ENCODE results near the gene CCDC47.
A peak's percentile ranks its signal among the peaks of the same experiment; 100 is the strongest.

CCDC47 gene

DNA sequence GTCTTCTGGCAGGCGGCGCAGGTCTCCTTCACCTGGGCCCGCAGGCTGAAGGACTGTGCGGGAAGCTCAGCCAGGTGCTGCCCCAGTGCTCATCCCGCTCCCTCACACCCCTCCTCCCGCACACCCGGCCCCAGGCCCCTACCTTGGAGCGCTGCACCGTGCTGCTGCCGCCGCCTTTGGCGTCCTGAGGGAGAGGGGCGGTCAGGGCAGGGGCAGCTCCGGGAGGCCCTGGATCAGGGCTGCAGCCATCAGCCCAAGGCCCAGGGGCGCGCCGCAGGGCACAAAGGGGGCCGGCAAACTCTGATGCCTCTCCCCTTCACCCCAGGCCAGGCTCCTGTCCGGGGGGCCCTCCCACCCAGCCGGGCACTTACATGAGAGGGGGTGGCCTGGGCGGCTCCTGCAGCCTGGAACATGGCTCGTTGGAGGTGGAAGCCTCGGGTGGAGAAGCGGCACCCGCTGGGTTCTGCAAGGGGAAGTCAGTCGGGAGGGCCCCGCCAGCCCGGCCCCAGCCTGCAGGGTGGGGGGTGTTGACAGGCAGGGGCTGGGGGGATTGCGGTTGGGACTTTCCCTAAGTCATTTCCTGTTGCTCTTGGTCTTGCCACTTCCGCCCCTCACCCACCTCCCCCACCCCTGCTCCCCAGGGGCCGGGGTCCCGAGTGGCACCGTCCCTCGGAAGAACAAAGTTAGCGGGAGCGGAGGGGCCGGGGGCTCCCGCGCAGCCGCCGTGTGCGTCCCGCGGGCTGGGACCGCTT, 74.3 kb downstream of the CCDC47 start:
- H3K4me3 Mint-ChIP-seq = peak overlapping the region; percentile 90 to 98
- peak; percentile 38 for ATAC-seq
- peaks cover 66% of the 10 kb centered on the region for H3K4me1 Mint-ChIP-seq
- peak overlapping the region; percentile 90 to 99 for H3K27ac Mint-ChIP-seq
- DNase-seq = peak; percentile 88 to 91
- H3K27me3 Mint-ChIP-seq = no peaks in the 10 kb centered on the region
- H3K9me3 Mint-ChIP-seq = no peaks in the 10 kb centered on the region

DNA sequence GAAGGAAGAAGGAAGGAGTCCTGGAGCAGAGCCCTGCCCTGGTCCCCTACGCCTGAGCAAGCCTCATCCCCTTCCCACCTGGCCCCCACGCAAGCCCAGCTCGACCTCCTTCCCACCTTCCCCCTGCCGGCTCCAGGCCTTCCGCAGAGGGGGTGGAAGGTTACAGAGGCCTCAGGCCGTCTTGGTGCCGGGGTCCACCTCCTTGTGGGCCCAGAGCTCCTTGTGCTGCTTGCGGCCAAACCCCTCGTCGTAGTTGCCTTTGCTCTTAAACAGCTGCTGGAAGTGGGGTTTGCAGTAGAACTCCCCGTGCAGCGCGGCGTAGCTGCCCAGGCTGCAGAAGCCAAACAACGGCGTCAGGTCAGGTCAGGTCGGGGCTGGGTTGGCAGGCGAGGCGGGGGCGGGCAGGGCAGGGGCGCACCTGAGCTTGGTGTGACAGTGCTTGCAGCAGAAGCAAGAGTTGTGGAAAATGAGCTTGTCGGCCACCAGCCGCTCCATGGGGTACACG, 75.0 kb downstream of the CCDC47 start:
- ATAC-seq = no peak
- H3K4me1 Mint-ChIP-seq = peaks cover 66% of the 10 kb centered on the region

DNA sequence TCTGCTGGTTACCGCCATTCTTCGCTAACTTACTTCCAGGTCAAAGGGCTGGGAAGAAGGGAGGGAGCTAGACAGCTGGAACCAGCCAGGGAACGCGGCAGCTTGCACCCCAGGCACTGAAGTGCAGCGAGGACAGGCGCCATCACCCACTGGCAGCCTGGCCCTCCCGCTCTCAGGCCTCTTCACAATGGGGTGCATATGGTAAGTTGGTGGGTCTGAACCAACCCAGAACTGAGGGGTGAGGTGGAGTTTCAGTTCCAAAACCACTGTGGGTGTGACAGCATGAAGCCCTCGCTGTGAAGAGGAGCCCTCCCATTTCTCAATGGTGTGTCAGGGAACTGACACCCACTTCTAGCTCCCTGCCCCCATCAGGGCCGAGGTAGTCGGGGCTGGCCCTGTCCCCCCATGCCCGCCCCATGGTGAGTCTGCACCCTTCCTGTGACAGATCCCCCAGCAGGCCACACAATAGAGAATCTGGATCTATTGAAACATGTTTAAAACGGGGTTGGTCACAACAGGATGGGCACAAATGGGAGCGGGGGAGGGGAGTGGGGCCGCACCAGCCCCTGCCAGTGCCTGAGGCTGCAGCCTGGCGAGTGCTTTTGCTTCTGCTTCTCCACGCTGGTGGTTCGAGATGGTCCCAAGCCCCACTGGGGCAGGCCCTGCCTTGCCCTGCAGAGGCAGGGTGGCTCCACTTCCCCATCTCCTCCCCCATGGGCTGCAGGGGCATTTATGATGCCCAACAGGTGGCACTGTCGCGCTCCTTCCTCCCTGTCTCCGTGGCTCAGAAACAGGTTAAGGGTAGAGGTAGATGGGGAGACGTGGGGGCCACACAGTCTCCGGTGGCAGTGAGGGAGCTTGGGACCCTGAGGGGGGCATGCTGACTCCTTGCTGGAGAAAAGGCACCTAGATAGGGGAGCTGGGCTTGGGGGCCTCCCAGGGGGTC, 75.8 kb downstream of the CCDC47 start:
- H3K27ac Mint-ChIP-seq = peak overlapping the region; percentile 89 to 99
- DNase-seq (peak; percentile 85 to 90), ATAC-seq (peak; percentile 55)
- H3K27me3 Mint-ChIP-seq = no peaks in the 10 kb centered on the region
- peaks cover 66% of the 10 kb centered on the region for H3K4me1 Mint-ChIP-seq
- H3K9me3 Mint-ChIP-seq = no peaks in the 10 kb centered on the region
- peak overlapping the region; percentile 90 to 98 for H3K4me3 Mint-ChIP-seq

More for the DNA sequence above, 75.0 kb downstream of the CCDC47 start:
- no peaks in the 10 kb centered on the region for H3K9me3 Mint-ChIP-seq
- no peaks in the 10 kb centered on the region for H3K27me3 Mint-ChIP-seq
- DNase-seq = peak; percentile 48 to 56
- peak overlapping the region; percentile 76 to 99 for H3K27ac Mint-ChIP-seq
- peak overlapping the region; percentile 90 to 98 for H3K4me3 Mint-ChIP-seq

DNA sequence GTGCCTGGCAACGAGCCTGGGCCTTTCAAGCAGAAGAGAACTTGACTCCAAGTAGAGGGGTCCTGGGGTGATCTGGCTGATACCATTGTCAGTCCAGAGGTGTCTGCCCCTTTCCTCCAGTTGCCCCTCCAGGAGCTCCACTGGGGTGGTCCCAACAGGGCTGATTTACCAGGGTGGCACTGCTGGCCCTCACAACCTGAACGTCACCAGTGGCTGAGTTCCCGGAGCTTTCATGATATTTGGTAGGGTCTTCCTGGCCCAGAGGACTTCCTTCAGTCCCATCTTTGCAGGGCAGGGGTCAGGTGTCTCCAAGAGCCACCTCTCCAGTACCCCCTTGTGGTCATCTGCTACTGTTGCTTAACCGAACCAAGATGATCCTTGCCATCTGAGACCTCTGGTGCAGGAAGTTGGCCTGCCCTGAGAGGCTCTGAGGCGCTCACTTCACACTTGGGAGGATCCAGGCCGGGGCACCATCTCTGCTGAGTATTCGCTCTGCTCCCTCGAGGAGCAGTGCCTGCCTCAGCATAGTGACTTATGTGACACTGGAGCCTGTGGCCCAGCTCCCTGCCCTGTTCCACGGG, 76.9 kb downstream of the CCDC47 start:
- Mint-ChIP-seq H3K4me3 (peak overlapping the region; percentile 90 to 98), H3K27ac (peak overlapping the region; percentile 89 to 99), H3K27me3 (no peaks in the 10 kb centered on the region), H3K9me3 (no peaks in the 10 kb centered on the region), H3K4me1 (peaks cover 62% of the 10 kb centered on the region)
- peak in 1 of 2 donors; percentile 60 for DNase-seq
- no peak for ATAC-seq

DNA sequence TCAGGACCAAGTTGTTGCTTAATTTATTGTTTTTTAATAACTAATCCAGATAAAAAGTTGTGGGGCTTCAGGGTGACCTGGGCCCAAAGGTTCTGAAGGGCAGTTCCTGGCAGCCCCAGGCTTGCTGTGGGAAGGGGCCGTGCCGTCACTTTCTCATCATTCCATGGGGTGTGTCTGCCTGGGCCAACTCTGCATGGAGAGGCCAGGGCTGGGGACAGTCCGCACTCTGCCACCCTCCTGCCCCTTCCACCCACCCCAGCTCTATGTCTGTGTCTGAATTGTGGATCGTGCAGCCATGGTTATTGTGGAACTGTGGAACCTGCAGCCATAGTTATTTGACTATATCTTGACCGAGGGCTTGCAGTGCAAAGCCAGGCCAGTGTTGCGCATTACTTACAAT, 77.5 kb downstream of the CCDC47 start:
- no peak for ATAC-seq
- Mint-ChIP-seq H3K4me1 (peaks cover 61% of the 10 kb centered on the region), H3K4me3 (peak overlapping the region; percentile 90 to 98), H3K27me3 (no peaks in the 10 kb centered on the region), H3K9me3 (no peaks in the 10 kb centered on the region), H3K27ac (peak overlapping the region; percentile 76 to 99)
- no peak for DNase-seq
